Natural killer cell (primary cell): ENCODE measurements around the gene FRK. TPM values are rescaled to one million over a fixed set of nuclear protein-coding genes. Genes with fewer than 3 reads are reported as not detected.

Experiments used
- ATAC-seq, 3 donors: fragments of 150-1000 bp in 2 of 3; fragments of 200-7000 bp in 1 of 3; cut with Tn5 transposase; 1 replicate in 1 of 3; 2 replicates in 2 of 3; pipeline ENCODE4 v1.10.0; 2021; ENCODE audit warnings: mild to moderate bottlenecking in 2 of 3, moderate library complexity in 2 of 3
- DNase-seq, 2 donors: peaks; one replicate each; pipeline versions ENCODE4 v3.0.0 to v3.0.0-alpha.2; 2013 to 2021; ENCODE audit warnings: mixed read lengths in 1 of 2
- H3K27ac ChIP-seq: one replicate; pipeline ENCODE4 v1.5.1; 2013; ENCODE audit warnings: mild to moderate bottlenecking, low read length
- H3K27me3 ChIP-seq: one replicate; pipeline ENCODE4 v1.6.1; 2013; ENCODE audit warnings: low read length; ENCODE audit not compliant: control insufficient read depth, insufficient read depth
- H3K36me3 ChIP-seq: one replicate; pipeline ENCODE4 v1.6.1; 2013; ENCODE audit warnings: low read length; ENCODE audit not compliant: control insufficient read depth, insufficient read depth
- H3K4me1 ChIP-seq: one replicate; pipeline ENCODE4 v1.6.1; 2013; ENCODE audit warnings: low read length; ENCODE audit not compliant: control insufficient read depth, insufficient read depth
- H3K4me3 ChIP-seq: one replicate; pipeline ENCODE4 v1.5.1; 2013; ENCODE audit warnings: low read length
- H3K9me3 ChIP-seq: one replicate; pipeline ENCODE4 v1.6.1; 2013; ENCODE audit warnings: low read length; ENCODE audit not compliant: control insufficient read depth, insufficient read depth
- H3K27ac Mint-ChIP-seq, 2 donors: one replicate each; pipeline ENCODE4 v1.8.0; 2022; ENCODE audit warnings: mild to moderate bottlenecking in 2 of 2, mixed read lengths in 2 of 2, moderate library complexity in 1 of 2
- H3K27me3 Mint-ChIP-seq, 2 donors: one replicate each; pipeline ENCODE4 v1.8.0; 2022; ENCODE audit warnings: low read depth in 2 of 2, mixed read lengths in 2 of 2
- H3K36me3 Mint-ChIP-seq: one replicate; pipeline ENCODE4 v1.8.0; 2022; ENCODE audit warnings: mixed read lengths
- H3K4me1 Mint-ChIP-seq, 2 donors: one replicate each; pipeline ENCODE4 v1.8.0; 2022; ENCODE audit warnings: mixed read lengths in 2 of 2
- H3K4me3 Mint-ChIP-seq: one replicate; pipeline ENCODE4 v1.8.0; 2022; ENCODE audit warnings: mild to moderate bottlenecking, moderate library complexity, mixed read lengths
- H3K9me3 Mint-ChIP-seq, 2 donors: one replicate each; pipeline ENCODE4 v1.8.0; 2022; ENCODE audit warnings: mixed read lengths in 2 of 2
- WGBS: methylation state at CpG from one replicate; pipeline ENCODE4 v1.1.7; 2013; ENCODE audit warnings: missing lambda C conversion rate; ENCODE audit not compliant: insufficient coverage; 5-methylcytosine and 5-hydroxymethylcytosine counted together
- intact Hi-C: fragments of 100-400 bp; cut with micrococcal nuclease; formaldehyde crosslinking; loops from one replicate; pipeline ENCODE4 v1.14.2; 2022
- total RNA-seq, 4 donors: library from RNA; stranded (reverse); fragments of 120-200 nt in 1 of 4; gene quantifications; one replicate each; pipeline versions ENCODE4 v1.2.3 to v1.2.4, GENCODE V29; 2013 to 2022
- TF ChIP-seq, protein P1 (sequence below): fragments of 200-600 bp; IDR thresholded peaks from one replicate; pipeline ENCODE4 v1.8.0; 2022; ENCODE audit warnings: antibody characterized with exemption

FRK gene
- total RNA-seq, 3 donors from 2014 or later (not counting 1 experiment from before 2014, with no cell fraction given) = not detected

DNA sequence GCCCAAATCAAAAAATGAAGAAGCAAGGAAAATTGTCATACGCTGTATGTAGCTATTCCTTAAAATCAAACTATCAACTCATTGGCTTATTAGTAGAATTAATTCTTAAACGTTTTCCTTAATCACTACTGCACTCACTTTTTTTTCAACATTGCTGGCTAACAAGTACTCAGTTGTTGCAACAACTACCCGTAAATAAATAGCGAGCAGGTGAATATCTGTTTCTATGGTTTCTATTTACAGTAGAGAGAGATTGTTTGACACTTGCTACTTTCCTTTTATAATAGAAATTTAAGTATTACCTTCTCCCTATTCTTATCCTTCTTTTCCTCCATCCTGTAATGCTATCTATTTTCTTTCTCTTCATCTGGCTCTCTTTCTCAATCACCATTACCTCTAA is 25.1 kb downstream of the FRK start:
- H3K4me3 ChIP-seq = no peak overlapping the region
- H3K9me3 ChIP-seq = no peaks in the 10 kb centered on the region
- H3K27ac Mint-ChIP-seq = no peak overlapping the region
- H3K27me3 Mint-ChIP-seq = peaks cover 0 to 7% of the 10 kb centered on the region in 2 donors
- no peaks in the 10 kb centered on the region for H3K36me3 Mint-ChIP-seq
- no peaks in the 10 kb centered on the region for H3K4me1 ChIP-seq
- TF ChIP-seq, protein P1, sequence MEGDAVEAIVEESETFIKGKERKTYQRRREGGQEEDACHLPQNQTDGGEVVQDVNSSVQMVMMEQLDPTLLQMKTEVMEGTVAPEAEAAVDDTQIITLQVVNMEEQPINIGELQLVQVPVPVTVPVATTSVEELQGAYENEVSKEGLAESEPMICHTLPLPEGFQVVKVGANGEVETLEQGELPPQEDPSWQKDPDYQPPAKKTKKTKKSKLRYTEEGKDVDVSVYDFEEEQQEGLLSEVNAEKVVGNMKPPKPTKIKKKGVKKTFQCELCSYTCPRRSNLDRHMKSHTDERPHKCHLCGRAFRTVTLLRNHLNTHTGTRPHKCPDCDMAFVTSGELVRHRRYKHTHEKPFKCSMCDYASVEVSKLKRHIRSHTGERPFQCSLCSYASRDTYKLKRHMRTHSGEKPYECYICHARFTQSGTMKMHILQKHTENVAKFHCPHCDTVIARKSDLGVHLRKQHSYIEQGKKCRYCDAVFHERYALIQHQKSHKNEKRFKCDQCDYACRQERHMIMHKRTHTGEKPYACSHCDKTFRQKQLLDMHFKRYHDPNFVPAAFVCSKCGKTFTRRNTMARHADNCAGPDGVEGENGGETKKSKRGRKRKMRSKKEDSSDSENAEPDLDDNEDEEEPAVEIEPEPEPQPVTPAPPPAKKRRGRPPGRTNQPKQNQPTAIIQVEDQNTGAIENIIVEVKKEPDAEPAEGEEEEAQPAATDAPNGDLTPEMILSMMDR = no peak
- intact Hi-C loops = no loop called here
- no peaks in the 10 kb centered on the region for H3K4me1 Mint-ChIP-seq
- WGBS = 73% methylated on average over 2 of the region's 4 CpGs
- H3K27ac ChIP-seq = no peak overlapping the region
- H3K36me3 ChIP-seq = no peaks in the 10 kb centered on the region
- DNase-seq = no peak
- no peak for ATAC-seq
- H3K27me3 ChIP-seq = no peaks in the 10 kb centered on the region
- H3K9me3 Mint-ChIP-seq = peaks cover 0 to 2% of the 10 kb centered on the region in 2 donors
- no peak overlapping the region for H3K4me3 Mint-ChIP-seq

DNA sequence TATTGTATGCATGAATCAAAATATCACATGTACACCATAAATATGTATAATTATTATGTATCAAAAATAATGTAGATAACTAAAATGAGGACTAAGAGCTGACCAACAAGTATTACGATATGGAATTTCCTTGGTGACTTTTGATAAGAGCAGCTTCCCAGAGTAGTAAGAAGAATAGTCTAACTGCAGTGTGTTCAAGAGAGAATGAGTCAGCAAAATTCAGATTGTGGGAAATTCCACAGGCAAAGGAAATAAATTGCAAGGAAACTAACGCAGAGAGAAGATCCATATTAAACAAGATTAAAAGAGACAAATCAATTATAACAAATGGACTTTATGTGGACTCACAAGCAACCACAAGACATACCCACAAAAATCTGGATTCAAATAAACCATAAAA is 26.4 kb downstream of the FRK start:
- intact Hi-C loops = no loop called here
- Histone ChIP-seq H3K36me3 (no peaks in the 10 kb centered on the region), H3K27ac (no peak overlapping the region), H3K4me3 (no peak overlapping the region), H3K27me3 (no peaks in the 10 kb centered on the region), H3K4me1 (no peaks in the 10 kb centered on the region), H3K9me3 (no peaks in the 10 kb centered on the region)
- peaks cover 0 to 2% of the 10 kb centered on the region in 2 donors for H3K9me3 Mint-ChIP-seq
- no peak for ATAC-seq
- H3K4me1 Mint-ChIP-seq = no peaks in the 10 kb centered on the region
- DNase-seq = no peak
- no peaks in the 10 kb centered on the region for H3K36me3 Mint-ChIP-seq
- TF ChIP-seq, protein P1 = no peak
- 59% methylated on average over 2 of the region's 2 CpGs for WGBS
- H3K4me3 Mint-ChIP-seq = no peak overlapping the region
- peaks cover 0 to 7% of the 10 kb centered on the region in 2 donors for H3K27me3 Mint-ChIP-seq
- H3K27ac Mint-ChIP-seq = no peak overlapping the region

DNA sequence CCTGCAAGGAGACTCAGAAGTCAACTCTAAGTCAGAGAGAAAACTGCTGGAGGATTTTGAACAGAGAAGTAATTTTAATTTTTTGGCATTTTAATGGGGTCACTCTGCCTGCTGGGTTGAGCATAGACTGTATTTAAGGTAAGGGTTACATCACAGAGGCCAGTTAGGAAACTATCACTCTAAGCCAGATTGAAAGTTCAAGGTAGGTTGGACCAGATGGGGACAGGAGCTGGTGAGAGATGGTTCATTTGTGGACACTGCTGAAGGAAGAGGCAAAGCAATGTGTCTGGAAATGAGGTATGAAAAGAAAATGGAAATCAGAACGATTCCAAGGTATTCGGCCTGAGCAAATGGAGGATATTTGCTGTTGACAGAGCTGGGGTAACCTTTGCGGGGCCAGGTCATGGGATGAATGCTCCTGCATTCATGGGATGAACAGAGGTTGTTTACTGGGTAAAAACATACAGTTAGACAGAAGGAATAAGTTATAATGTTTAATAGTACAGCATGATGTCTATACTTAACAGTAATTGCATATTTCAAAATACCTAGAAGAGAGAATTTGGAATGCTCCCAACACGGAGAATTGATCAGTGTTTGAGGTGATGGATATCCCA is 26.9 kb downstream of the FRK start:
- no peaks in the 10 kb centered on the region for H3K27me3 ChIP-seq
- intact Hi-C loops = no loop called here
- DNase-seq (no peak), ATAC-seq (no peak)
- WGBS = 50% methylated on average over 3 of the region's 4 CpGs
- TF ChIP-seq, protein P1 = no peak
- H3K27me3 Mint-ChIP-seq = peaks cover 0 to 7% of the 10 kb centered on the region in 2 donors
- H3K4me1 Mint-ChIP-seq = no peaks in the 10 kb centered on the region
- no peaks in the 10 kb centered on the region for H3K4me1 ChIP-seq
- H3K9me3 Mint-ChIP-seq = peaks cover 0 to 2% of the 10 kb centered on the region in 2 donors
- H3K36me3 ChIP-seq = no peaks in the 10 kb centered on the region
- H3K9me3 ChIP-seq = no peaks in the 10 kb centered on the region
- no peak overlapping the region for H3K27ac Mint-ChIP-seq
- H3K4me3 ChIP-seq = no peak overlapping the region
- H3K4me3 Mint-ChIP-seq = no peak overlapping the region
- no peaks in the 10 kb centered on the region for H3K36me3 Mint-ChIP-seq
- H3K27ac ChIP-seq = no peak overlapping the region

- Histone ChIP-seq H3K36me3 (no peaks in the 10 kb centered on the region), H3K4me3 (no peak overlapping the region), H3K4me1 (no peaks in the 10 kb centered on the region), H3K27ac (no peak overlapping the region), H3K9me3 (no peaks in the 10 kb centered on the region), H3K27me3 (no peaks in the 10 kb centered on the region)
- H3K27ac Mint-ChIP-seq = no peak overlapping the region
- DNase-seq (no peak), ATAC-seq (no peak)
- H3K4me3 Mint-ChIP-seq = no peak overlapping the region
- TF ChIP-seq, protein P1 = no peak
- intact Hi-C loops = no loop called here
- H3K36me3 Mint-ChIP-seq = no peaks in the 10 kb centered on the region
- H3K4me1 Mint-ChIP-seq = no peaks in the 10 kb centered on the region
- WGBS = 50% methylated on average over 1 of the region's 1 CpG
- H3K9me3 Mint-ChIP-seq = peaks cover 0 to 2% of the 10 kb centered on the region in 2 donors
- peaks cover 0 to 3% of the 10 kb centered on the region in 2 donors for H3K27me3 Mint-ChIP-seq
These were observed 29.9 kb downstream of the FRK start for GRCh38 chr6:116030770-116031169.
